K562 (cell line): ENCODE measurements around the gene PRKRIP1. TPM values are rescaled to one million over a fixed set of nuclear protein-coding genes. Genes with fewer than 3 reads are reported as not detected.
A peak's percentile ranks its signal among the peaks of the same experiment; 100 is the strongest.

Source experiments
- ASH1L ChIP-seq: fragments of 450-650 bp; IDR thresholded peaks from 2 replicates; pipeline ENCODE4 v1.6.1; 2018; ENCODE audit warnings: borderline replicate concordance, mild to moderate bottlenecking, low read depth; ENCODE audit not compliant: partially characterized antibody
- BCOR ChIP-seq: fragments of 450-650 bp; IDR thresholded peaks from 2 replicates; pipeline ENCODE4 v1.6.1; 2016
- BRD9 ChIP-seq: fragments of 450-650 bp; IDR thresholded peaks from 2 replicates; pipeline ENCODE4 v1.6.1; 2018; ENCODE audit warnings: low read depth; ENCODE audit not compliant: partially characterized antibody
- FOSL1 ChIP-seq: fragments of 200-800 bp; sonication (Bioruptor generic); conservative IDR thresholded peaks from 2 replicates; pipeline ENCODE4 v1.6.1; 2016; ENCODE audit warnings: missing genetic modification characterization, missing compliant biosample characterization
- GTF2E2 ChIP-seq: fragments of 200-800 bp; sonication (Bioruptor generic); IDR thresholded peaks from 2 replicates; pipeline ENCODE4 v1.6.1; 2016; ENCODE audit warnings: missing genetic modification characterization, missing compliant biosample characterization
- PCBP2 ChIP-seq: fragments of 200-400 bp; formaldehyde crosslinking; IDR thresholded peaks from 2 replicates; pipeline ENCODE4 v1.6.1; 2018; ENCODE audit warnings: low read length, low read depth, mild to moderate bottlenecking, moderate library complexity; ENCODE audit not compliant: poor library complexity, severe bottlenecking
- PHF21A ChIP-seq: fragments of 450-650 bp; IDR thresholded peaks from 2 replicates; pipeline ENCODE4 v1.6.1; 2017; ENCODE audit warnings: low read depth, borderline replicate concordance
- RBM25 ChIP-seq: fragments of 200-400 bp; formaldehyde crosslinking; IDR thresholded peaks from 2 replicates; pipeline ENCODE4 v1.6.1; 2018; ENCODE audit warnings: low read length, low read depth, moderate library complexity; ENCODE audit not compliant: severe bottlenecking
- RCOR1 ChIP-seq, 2 experiments: IDR thresholded peaks; 2 replicates each; pipeline ENCODE4 v1.6.1; 2012; ENCODE audit warnings: low read depth in 2 of 2, low read length in 2 of 2, borderline replicate concordance in 1 of 2, improper control_type of control experiment in 1 of 2
- SNRNP70 ChIP-seq: fragments of 200-400 bp; formaldehyde crosslinking; optimal IDR thresholded peaks from 2 replicates; pipeline ENCODE3; 2017; ENCODE audit warnings: low read depth, low read length
- SREBF2 ChIP-seq: sonication (generic); formaldehyde crosslinking; IDR thresholded peaks from 2 replicates; pipeline ENCODE4 v1.4.0; 2020; ENCODE audit warnings: mild to moderate bottlenecking, missing genetic modification reagents
- SRSF9 ChIP-seq: fragments of 200-400 bp; formaldehyde crosslinking; IDR thresholded peaks from 2 replicates; pipeline ENCODE4 v1.6.1; 2017; ENCODE audit warnings: low read depth, low read length, borderline replicate concordance
- ZNF143 ChIP-seq: sonication (generic); formaldehyde crosslinking; IDR thresholded peaks from 2 replicates; pipeline ENCODE4 v1.9.0; 2022; ENCODE audit warnings: mild to moderate bottlenecking, missing genetic modification reagents
- ZNF263 ChIP-seq: sonication (generic); formaldehyde crosslinking; IDR thresholded peaks from 2 replicates; pipeline ENCODE4 v1.8.0; 2022; ENCODE audit warnings: mild to moderate bottlenecking, missing genetic modification reagents, borderline replicate concordance
- ZNF444 ChIP-seq: fragments of 250-450 bp; sonication (Bioruptor Pico); IDR thresholded peaks from 2 replicates; pipeline ENCODE4 v1.4.0; 2020; ENCODE audit warnings: mild to moderate bottlenecking, moderate library complexity
- ZNF584 ChIP-seq: fragments of 200-800 bp; sonication (Bioruptor generic); IDR thresholded peaks from 2 replicates; pipeline ENCODE4 v1.6.1; 2016; ENCODE audit warnings: low read depth, mild to moderate bottlenecking, missing genetic modification characterization, missing compliant biosample characterization
- ZNF589 ChIP-seq: fragments of 200-800 bp; sonication (Bioruptor generic); IDR thresholded peaks from 2 replicates; pipeline ENCODE4 v1.6.1; 2016; ENCODE audit warnings: low read depth, missing genetic modification characterization, missing compliant biosample characterization
- polyA plus RNA-seq, 8 experiments: library from polyadenylated mRNA; depleted of rRNA in 4 of 8; stranded (reverse) in 5 of 8; unstranded in 3 of 8; fragments of >200 nt; fragmentation: Nextera tagmentation in 2 of 8; fragmentation: Illumina TruSeq in 1 of 8; extraction: Ambion mirVana in 2 of 8; extraction: Trizol in 1 of 8; gene quantifications; 2 replicates each; pipeline versions ENCODE4 v1.2.1 to v1.2.3, GENCODE V29; 2011 to 2014; ENCODE audit warnings: inconsistent platforms in 1 of 8, missing spikeins in 1 of 8
- total RNA-seq, 7 experiments: library from RNA; depleted of rRNA in 6 of 7; stranded (reverse); fragments of >200 nt in 6 of 7; fragmentation: Illumina TruSeq in 2 of 7; extraction: Trizol in 2 of 7; gene quantifications; 2 replicates each; pipeline versions ENCODE4 v1.2.1 to v1.2.3, GENCODE V29; 2011 to 2021; ENCODE audit warnings: low replicate concordance in 1 of 7
- TF ChIP-seq, protein P1 (sequence below): fragments of 450-650 bp; formaldehyde crosslinking; IDR thresholded peaks from 2 replicates; pipeline ENCODE4 v1.4.0; 2022; ENCODE audit warnings: missing genetic modification characterization
- TF ChIP-seq, protein P2 (sequence below): sonication (generic); formaldehyde crosslinking; IDR thresholded peaks from 2 replicates; pipeline ENCODE4 v1.8.0; 2022; ENCODE audit warnings: missing genetic modification reagents, mild to moderate bottlenecking, borderline replicate concordance
- TF ChIP-seq, protein P3 (sequence below), 2 experiments: fragments of 450-650 bp in 1 of 2; IDR thresholded peaks; 2 replicates each; pipeline ENCODE4 v1.6.1; 2011 to 2017; ENCODE audit warnings: low read depth in 2 of 2, antibody characterized with exemption in 1 of 2, borderline replicate concordance in 1 of 2, low read length in 1 of 2, mild to moderate bottlenecking in 1 of 2, mixed read lengths in 1 of 2; ENCODE audit not compliant: control insufficient read depth in 1 of 2
- TF ChIP-seq, protein P4 (sequence below): fragments of 250-450 bp; sonication (Bioruptor Pico); IDR thresholded peaks from 2 replicates; pipeline ENCODE4 v1.5.0; 2021

The PRKRIP1 gene
- total and polyA plus RNA-seq, 9 of the 15 experiments (the other 6 are each of a cell fraction or from before 2014, with no cell fraction given) = 14.9 to 52.1 (median 19.8) TPM

DNA sequence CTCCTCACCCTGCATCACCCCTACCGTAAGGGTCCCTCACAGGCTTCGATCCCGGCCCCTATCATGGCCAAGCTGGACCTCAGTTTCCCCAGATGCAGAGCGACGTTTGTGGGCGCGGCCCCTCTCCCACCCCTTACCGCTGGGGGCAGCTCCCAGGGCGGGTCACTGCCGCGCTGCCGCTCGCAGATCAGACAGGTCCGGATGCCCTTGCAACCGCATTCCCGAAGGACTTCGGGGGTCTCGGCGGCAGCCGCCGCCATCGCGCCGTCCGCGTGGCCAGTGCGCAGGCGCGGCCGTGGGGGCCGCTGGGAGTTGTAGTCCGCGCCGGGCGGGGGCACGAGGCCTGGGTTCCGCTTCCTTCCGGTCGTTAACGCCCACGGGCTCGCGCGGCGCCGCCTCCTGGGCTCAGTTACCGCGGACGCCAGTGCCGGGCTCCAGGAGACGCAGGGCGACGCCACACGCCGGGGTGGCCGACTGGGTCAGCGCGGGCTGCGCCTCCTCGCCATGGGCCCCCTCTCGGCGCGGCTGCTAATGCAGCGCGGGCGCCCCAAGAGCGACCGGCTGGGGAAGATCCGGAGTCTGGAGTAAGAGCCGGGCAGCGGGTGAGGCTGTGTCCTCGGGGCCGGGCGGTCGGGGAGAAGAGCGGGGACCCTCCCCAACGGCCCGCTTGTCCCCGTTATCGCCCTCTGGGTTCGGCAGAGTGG, 68.6 kb downstream of the PRKRIP1 start, which contains the start of the genes ALKBH4 and LRWD1 (continued):
- TF ChIP-seq ZNF589 = no peak
- TF ChIP-seq SREBF2 (CRISPR knock-in tag) = no peak
- TF ChIP-seq GTF2E2 (tag) = 0 out of 2 replicates have a peak, but pooled peaks have one; percentile 78
- peak; percentile 95 for TF ChIP-seq BCOR
- no peak for TF ChIP-seq BRD9
- TF ChIP-seq SNRNP70 = no peak
- no peak for TF ChIP-seq RCOR1 (IDR thresholded peaks at IDR 0.05; ENCODE audit: borderline replicate concordance in 1 of 2, low read depth in 2 of 2, low read length in 2 of 2)
- peak; percentile 98 for TF ChIP-seq ZNF143 (CRISPR knock-in tag)
- TF ChIP-seq, protein P1, sequence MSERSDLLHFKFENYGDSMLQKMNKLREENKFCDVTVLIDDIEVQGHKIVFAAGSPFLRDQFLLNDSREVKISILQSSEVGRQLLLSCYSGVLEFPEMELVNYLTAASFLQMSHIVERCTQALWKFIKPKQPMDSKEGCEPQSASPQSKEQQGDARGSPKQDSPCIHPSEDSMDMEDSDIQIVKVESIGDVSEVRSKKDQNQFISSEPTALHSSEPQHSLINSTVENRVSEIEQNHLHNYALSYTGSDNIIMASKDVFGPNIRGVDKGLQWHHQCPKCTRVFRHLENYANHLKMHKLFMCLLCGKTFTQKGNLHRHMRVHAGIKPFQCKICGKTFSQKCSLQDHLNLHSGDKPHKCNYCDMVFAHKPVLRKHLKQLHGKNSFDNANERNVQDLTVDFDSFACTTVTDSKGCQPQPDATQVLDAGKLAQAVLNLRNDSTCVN = 0 out of 2 replicates have a peak, but pooled peaks have one; percentile 15
- TF ChIP-seq ZNF263 = no peak; the same call in 1 of the 2 replicates
- no peak for TF ChIP-seq ZNF444 (CRISPR knock-in tag)
- no peak for TF ChIP-seq PCBP2
- TF ChIP-seq, protein P2, sequence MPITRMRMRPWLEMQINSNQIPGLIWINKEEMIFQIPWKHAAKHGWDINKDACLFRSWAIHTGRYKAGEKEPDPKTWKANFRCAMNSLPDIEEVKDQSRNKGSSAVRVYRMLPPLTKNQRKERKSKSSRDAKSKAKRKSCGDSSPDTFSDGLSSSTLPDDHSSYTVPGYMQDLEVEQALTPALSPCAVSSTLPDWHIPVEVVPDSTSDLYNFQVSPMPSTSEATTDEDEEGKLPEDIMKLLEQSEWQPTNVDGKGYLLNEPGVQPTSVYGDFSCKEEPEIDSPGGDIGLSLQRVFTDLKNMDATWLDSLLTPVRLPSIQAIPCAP (CRISPR knock-in tag) = no peak
- no peak for TF ChIP-seq PHF21A
- TF ChIP-seq SRSF9 = no peak
- no peak for TF ChIP-seq ASH1L
- no peak for TF ChIP-seq RBM25
- TF ChIP-seq FOSL1 (tag) = 0 out of 2 replicates have a peak, but pooled peaks have one; percentile 18
- TF ChIP-seq, protein P3, sequence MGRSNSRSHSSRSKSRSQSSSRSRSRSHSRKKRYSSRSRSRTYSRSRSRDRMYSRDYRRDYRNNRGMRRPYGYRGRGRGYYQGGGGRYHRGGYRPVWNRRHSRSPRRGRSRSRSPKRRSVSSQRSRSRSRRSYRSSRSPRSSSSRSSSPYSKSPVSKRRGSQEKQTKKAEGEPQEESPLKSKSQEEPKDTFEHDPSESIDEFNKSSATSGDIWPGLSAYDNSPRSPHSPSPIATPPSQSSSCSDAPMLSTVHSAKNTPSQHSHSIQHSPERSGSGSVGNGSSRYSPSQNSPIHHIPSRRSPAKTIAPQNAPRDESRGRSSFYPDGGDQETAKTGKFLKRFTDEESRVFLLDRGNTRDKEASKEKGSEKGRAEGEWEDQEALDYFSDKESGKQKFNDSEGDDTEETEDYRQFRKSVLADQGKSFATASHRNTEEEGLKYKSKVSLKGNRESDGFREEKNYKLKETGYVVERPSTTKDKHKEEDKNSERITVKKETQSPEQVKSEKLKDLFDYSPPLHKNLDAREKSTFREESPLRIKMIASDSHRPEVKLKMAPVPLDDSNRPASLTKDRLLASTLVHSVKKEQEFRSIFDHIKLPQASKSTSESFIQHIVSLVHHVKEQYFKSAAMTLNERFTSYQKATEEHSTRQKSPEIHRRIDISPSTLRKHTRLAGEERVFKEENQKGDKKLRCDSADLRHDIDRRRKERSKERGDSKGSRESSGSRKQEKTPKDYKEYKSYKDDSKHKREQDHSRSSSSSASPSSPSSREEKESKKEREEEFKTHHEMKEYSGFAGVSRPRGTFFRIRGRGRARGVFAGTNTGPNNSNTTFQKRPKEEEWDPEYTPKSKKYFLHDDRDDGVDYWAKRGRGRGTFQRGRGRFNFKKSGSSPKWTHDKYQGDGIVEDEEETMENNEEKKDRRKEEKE (IDR thresholded peaks at IDR 0.05; ENCODE audit: borderline replicate concordance in 1 of 2, control insufficient read depth in 1 of 2, low read depth in 2 of 2, low read length in 1 of 2) = 0 out of 4 replicates have a peak, but pooled peaks of 1 of the 2 experiments have one; percentile 85
- TF ChIP-seq, protein P4, sequence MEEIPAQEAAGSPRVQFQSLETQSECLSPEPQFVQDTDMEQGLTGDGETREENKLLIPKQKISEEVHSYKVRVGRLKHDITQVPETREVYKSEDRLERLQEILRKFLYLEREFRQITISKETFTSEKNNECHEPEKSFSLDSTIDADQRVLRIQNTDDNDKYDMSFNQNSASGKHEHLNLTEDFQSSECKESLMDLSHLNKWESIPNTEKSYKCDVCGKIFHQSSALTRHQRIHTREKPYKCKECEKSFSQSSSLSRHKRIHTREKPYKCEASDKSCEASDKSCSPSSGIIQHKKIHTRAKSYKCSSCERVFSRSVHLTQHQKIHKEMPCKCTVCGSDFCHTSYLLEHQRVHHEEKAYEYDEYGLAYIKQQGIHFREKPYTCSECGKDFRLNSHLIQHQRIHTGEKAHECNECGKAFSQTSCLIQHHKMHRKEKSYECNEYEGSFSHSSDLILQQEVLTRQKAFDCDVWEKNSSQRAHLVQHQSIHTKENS (CRISPR knock-in tag) = no peak
- TF ChIP-seq ZNF584 (CRISPR knock-in tag) = no peak
